NK-92 (cell line): ENCODE results near the gene KIAA0930.
"Not testable (repeated sequence)": the region's sequence is repeated elsewhere in the genome, so short reads cannot be mapped to it uniquely, and the experiment has no call there.

Experiments
- DNase-seq: peaks from one replicate; lab custom pipeline; 2025; ENCODE audit not compliant: unreplicated experiment; lab: John Stamatoyannopoulos, UW

Gene KIAA0930

GRCh38 chr22:45240810-45241631 lies at the start of gene KIAA0930:
Gene KIAA0930 (minus strand): TSS chr22:45240894. CDS start chr22:45240703, 191 bp downstream.
- no peak for DNase-seq

- DNase-seq: no peak
These were observed 46.3 kb upstream of the KIAA0930 start for GRCh38 chr22:45286854-45287551.

- DNase-seq: no peak
These were observed 44.8 kb upstream of the KIAA0930 start for GRCh38 chr22:45285263-45286058.

- DNase-seq: no peak
These were observed 44.1 kb upstream of the KIAA0930 start, which contains the start of gene UPK3A for GRCh38 chr22:45284705-45285262. Gene UPK3A (plus strand): TSS chr22:45284949. CDS start chr22:45285014, 65 bp downstream.

- DNase-seq: no peak
These were observed 40.3 kb upstream of the KIAA0930 start for GRCh38 chr22:45281010-45281409.

GRCh38 chr22:45280587-45280980 lies 39.9 kb upstream of the KIAA0930 start:
- no peak for DNase-seq

- no peak for DNase-seq
These were observed 37.4 kb upstream of the KIAA0930 start for GRCh38 chr22:45278125-45278524.

GRCh38 chr22:45277720-45278119 lies 37.0 kb upstream of the KIAA0930 start:
- DNase-seq: not testable (repeated sequence)

- no peak for DNase-seq
These were observed 35.9 kb upstream of the KIAA0930 start for GRCh38 chr22:45276507-45277105.

GRCh38 chr22:45273452-45274075 lies 32.9 kb upstream of the KIAA0930 start:
- DNase-seq: no peak

GRCh38 chr22:45272498-45272897 lies 31.8 kb upstream of the KIAA0930 start:
- no peak for DNase-seq

GRCh38 chr22:45271667-45272201 lies 31.0 kb upstream of the KIAA0930 start:
- no peak for DNase-seq

GRCh38 chr22:45270095-45271020 lies 29.7 kb upstream of the KIAA0930 start:
- DNase-seq: no peak

GRCh38 chr22:45268958-45269844 lies 28.5 kb upstream of the KIAA0930 start:
- DNase-seq: no peak

GRCh38 chr22:45268167-45268957 lies 27.7 kb upstream of the KIAA0930 start:
- DNase-seq: no peak

- no peak for DNase-seq
These were observed 24.8 kb upstream of the KIAA0930 start for GRCh38 chr22:45265535-45265934.
